NT2/D1 (cell line): ENCODE measurements around the gene ZNF620.
"Not testable (repeated sequence)": the region's sequence is repeated elsewhere in the genome, so short reads cannot be mapped to it uniquely, and the experiment has no call there.

ENCODE experiments used
- DNase-seq: peaks from one replicate; pipeline ENCODE4 v3.0.0-alpha.2; 2011; ENCODE audit warnings: low read depth, low spot score
- H3K27me3 ChIP-seq: 2 replicates; pipeline ENCODE4 v1.6.0; 2011; ENCODE audit warnings: mild to moderate bottlenecking; ENCODE audit not compliant: insufficient read length, insufficient read depth
- H3K36me3 ChIP-seq: 2 replicates; pipeline ENCODE4 v1.6.1; 2011; ENCODE audit warnings: mild to moderate bottlenecking, low read length, mixed read lengths; ENCODE audit not compliant: insufficient read depth, insufficient read length
- H3K4me1 ChIP-seq: 2 replicates; pipeline ENCODE4 v1.5.1; 2011; ENCODE audit not compliant: insufficient read depth, insufficient read length
- H3K4me3 ChIP-seq: 2 replicates; pipeline ENCODE4 v1.5.1; 2011; ENCODE audit warnings: low read depth; ENCODE audit not compliant: insufficient read length
- H3K9ac ChIP-seq: 2 replicates; pipeline ENCODE4 v1.6.0; 2011; ENCODE audit warnings: low read depth; ENCODE audit not compliant: insufficient read length
- H3K9me3 ChIP-seq: 2 replicates; pipeline ENCODE4 v1.5.1; 2011; ENCODE audit warnings: mild to moderate bottlenecking, low read length; ENCODE audit not compliant: insufficient read depth
- SUZ12 ChIP-seq: IDR thresholded peaks from 2 replicates; pipeline ENCODE4 v1.6.1; 2011; ENCODE audit not compliant: insufficient read length, insufficient read depth; ENCODE audit errors: extremely low read depth
- YY1 ChIP-seq: IDR thresholded peaks from 2 replicates; pipeline ENCODE4 v1.6.1; 2011; ENCODE audit not compliant: insufficient read length, insufficient read depth
- ZNF274 ChIP-seq: IDR thresholded peaks from 2 replicates; pipeline ENCODE4 v1.6.1; 2011; ENCODE audit warnings: mild to moderate bottlenecking, low read depth, low read length

ZNF620 gene

DNA sequence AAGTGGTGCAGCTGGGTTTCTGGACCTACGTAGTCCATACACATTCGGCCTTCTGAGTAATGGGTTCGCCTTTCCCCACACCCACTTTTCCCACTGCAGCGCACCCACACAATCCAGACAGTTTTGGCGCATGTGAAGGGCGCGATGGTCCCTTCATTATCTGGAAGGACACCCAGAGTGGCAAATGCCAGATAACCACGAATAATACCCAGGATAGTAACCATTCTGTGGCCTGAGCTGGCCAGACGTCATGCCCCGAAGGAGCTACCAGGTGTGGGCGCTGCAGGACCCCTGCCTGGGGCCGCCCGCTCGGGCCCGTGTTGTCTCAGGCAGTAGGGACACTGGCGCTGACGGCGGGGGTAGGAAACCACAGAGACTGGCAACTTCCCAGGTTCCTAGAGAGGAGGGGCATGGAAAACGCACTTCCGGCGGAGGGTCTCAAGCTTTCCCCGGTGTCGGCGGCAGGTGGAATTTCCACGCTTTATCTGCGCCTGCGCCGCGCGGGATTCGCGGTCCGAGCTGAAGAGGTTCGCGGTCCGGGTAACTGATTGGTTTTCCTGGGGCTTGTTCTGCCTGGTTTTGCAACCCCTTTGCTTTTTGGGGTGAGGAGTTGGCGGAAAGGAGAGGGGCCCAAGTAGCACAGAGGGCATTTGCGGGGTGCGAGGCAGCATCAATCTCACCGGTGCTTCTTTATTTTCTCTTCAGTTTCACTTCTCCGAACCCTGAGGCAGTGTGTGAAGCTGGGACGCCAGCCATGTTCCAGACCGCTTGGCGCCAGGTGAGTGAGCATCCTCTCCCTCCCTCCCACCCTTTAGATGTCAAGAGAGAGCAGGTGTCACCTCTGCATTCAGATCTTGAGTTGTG is at the start of gene ZNF620:
TSS of gene ZNF620 (plus strand) at position 441 of the 864 bp plus-strand sequence. CDS start at position 755, 314 bp downstream.
- no peak for TF ChIP-seq SUZ12
- TF ChIP-seq ZNF274: no peak
- no peak for TF ChIP-seq YY1
- Histone ChIP-seq H3K4me1 (peaks cover 2% of the 10 kb centered on the region), H3K36me3 (peaks cover 20% of the 10 kb centered on the region), H3K4me3 (peak within 1 kb of the TSS; percentile 92), H3K27me3 (no peaks in the 10 kb centered on the region), H3K9ac (peak within 1 kb of the TSS; percentile 92), H3K9me3 (no peaks in the 10 kb centered on the region; the same call in 1 of the 2 replicates)
- DNase-seq: peak; percentile 68

DNA sequence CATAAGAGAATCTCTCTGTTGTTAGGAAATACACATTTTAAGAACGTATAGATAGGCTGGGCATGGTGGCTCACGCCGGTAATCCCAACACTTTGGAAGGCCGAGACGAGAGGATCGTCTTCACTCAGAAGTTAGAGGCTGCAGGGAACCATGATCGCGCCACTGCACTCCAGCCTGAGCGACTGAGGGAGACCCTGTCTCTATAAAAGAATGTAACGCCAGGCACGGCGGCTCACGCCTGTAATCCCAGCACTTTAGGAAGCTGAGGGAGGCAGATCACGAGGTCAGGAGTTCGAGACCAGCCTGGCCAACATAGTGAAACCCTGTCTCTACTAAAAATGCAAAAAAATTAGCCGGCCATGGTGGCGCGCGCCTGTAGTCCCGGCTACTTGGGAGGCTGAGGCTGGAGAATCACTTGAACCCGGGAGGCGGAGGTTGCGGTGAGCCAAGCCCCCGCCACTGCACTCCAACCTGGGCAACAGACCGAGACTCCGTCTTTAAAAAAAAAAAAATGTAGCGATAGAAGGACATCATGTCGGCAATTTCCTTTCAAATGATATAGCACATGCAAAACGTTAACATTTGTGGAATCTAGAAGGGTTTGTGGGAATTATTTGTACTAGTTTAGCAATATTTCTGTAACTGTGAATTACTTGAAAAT is 49.4 kb upstream of the ZNF620 start:
- no peak for TF ChIP-seq YY1
- TF ChIP-seq SUZ12: no peak
- no peak for TF ChIP-seq ZNF274
- no peaks in the 10 kb centered on the region for H3K4me1 ChIP-seq

DNA sequence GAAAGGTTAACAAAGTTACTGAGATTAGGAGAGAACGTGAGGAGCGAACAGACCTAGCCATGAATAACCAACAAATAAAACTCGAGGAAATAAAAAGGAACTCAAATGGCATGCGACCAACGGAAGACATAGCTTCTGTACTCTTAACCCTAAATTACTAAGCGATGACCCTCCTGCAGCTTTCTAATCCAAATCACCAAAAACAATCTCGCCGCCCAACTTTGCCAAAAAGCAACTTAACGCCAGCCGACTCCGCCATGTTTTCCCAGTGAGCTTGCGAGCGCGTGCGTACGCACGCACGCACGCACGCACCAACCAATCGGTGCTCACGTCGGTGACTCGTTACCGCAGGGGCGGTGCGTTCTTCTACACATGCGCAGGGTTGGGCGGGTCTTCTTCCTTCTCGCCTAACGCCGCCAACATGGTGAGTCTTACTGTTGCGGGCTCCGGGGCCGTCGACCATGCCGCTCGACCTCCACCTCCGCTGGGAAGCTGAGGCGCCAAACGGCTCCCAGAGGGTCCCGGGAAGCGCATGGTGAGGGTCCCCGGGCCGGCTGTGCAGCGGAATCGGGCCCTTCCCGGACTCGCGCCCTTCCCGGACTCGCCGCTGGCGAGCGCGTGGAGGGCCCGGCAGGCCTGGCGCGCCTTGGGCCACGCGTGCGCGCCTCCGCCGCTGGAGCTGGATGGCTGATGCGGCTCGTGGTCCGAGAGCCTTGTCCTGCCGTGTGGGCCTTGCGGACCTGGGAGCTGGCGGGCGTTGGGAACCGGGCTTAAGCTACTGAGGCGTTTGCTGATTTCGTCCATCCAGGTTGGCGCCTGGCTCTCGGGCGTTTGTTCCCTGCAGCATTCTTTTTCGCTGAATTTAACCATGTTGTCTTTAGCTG is 48.7 kb upstream of the ZNF620 start, which contains the start of gene RPL14:
TSS of gene RPL14 (plus strand) at position 400 of the 884 bp plus-strand sequence. CDS start at position 533, 133 bp downstream.
- H3K9me3 ChIP-seq: no peaks in the 10 kb centered on the region
- TF ChIP-seq YY1 (peak; percentile 93), ZNF274 (no peak), SUZ12 (no peak)
- peak within 1 kb of the TSS; percentile 96 for H3K4me3 ChIP-seq
- peaks cover 42% of the 10 kb centered on the region for H3K36me3 ChIP-seq
- H3K4me1 ChIP-seq: no peaks in the 10 kb centered on the region
- H3K9ac ChIP-seq: peak within 1 kb of the TSS; percentile 98
- H3K27me3 ChIP-seq: no peaks in the 10 kb centered on the region
- DNase-seq: peak; percentile 94

More for the DNA sequence above, 49.4 kb upstream of the ZNF620 start:
- Histone ChIP-seq H3K9me3 (no peaks in the 10 kb centered on the region), H3K36me3 (peaks cover 39% of the 10 kb centered on the region), H3K4me3 (peak overlapping the region; percentile 96), H3K27me3 (no peaks in the 10 kb centered on the region), H3K9ac (peak overlapping the region; percentile 98)
- DNase-seq: no peak

DNA sequence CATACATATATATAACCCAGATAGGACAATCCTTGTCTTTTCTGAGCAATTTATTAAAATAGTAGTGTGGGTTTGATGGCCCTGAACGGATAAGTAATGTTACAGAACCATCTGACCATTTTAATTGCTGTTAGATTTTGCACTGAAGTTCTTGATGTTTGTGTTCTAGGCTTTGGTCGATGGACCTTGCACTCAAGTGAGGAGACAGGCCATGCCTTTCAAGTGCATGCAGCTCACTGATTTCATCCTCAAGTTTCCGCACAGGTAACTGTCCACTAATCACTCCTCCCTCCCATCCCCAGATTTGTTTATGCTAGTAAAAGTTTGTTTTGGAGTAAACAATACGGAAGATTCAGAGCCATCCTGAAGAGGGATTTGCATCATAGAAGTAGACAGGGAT is 47.4 kb upstream of the ZNF620 start:
- Histone ChIP-seq H3K9ac (peak overlapping the region; percentile 98), H3K4me3 (peak overlapping the region; percentile 96), H3K9me3 (no peaks in the 10 kb centered on the region), H3K27me3 (no peaks in the 10 kb centered on the region), H3K4me1 (no peaks in the 10 kb centered on the region), H3K36me3 (peaks cover 55% of the 10 kb centered on the region)
- TF ChIP-seq SUZ12 (no peak), ZNF274 (no peak), YY1 (no peak)
- no peak for DNase-seq

DNA sequence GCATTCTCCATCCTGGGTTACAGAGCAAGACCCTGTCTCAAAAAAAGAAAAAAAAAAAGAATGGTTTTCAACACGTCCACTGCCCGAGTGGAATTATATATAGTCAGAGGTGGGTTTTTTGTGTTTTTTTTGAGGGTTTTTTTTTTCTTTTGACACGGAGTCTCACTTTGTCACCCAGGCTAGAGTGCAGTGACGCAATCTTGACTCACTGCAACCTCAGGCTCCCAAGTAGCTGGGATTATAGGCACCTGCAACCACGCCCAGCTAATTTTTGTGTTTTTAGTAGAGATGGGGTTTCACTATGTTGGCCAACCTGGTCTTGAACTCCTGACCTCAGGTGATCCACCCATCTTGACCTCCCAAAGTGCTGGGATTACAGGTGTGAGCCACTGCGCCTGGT is 45.4 kb upstream of the ZNF620 start:
- not testable (repeated sequence) for DNase-seq, H3K4me1 ChIP-seq, H3K9me3 ChIP-seq, H3K4me3 ChIP-seq, H3K27me3 ChIP-seq, H3K9ac ChIP-seq
- H3K36me3 ChIP-seq: peaks cover 75% of the 10 kb centered on the region

DNA sequence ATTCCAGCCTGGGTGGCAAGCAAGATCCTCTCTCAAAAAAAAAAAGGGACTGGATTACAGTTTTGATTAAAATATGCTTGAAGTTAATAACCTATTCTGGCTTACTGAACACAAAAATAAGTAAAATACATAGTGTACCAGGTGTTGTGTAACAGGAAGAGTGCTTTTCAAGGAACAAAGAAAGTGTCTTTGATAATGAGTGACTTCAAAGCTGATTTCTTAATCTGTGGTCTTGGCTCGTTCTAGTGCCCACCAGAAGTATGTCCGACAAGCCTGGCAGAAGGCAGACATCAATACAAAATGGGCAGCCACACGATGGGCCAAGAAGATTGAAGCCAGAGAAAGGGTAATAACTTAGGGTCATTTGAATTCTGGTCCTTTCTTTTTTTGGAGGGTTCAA is 44.7 kb upstream of the ZNF620 start:
- H3K9ac ChIP-seq: no peak overlapping the region
- H3K9me3 ChIP-seq: no peaks in the 10 kb centered on the region
- peaks cover 82% of the 10 kb centered on the region for H3K36me3 ChIP-seq
- H3K27me3 ChIP-seq: no peaks in the 10 kb centered on the region
- TF ChIP-seq ZNF274 (no peak), SUZ12 (no peak), YY1 (no peak)
- H3K4me1 ChIP-seq: no peaks in the 10 kb centered on the region
- no peak for DNase-seq
- H3K4me3 ChIP-seq: no peak overlapping the region

DNA sequence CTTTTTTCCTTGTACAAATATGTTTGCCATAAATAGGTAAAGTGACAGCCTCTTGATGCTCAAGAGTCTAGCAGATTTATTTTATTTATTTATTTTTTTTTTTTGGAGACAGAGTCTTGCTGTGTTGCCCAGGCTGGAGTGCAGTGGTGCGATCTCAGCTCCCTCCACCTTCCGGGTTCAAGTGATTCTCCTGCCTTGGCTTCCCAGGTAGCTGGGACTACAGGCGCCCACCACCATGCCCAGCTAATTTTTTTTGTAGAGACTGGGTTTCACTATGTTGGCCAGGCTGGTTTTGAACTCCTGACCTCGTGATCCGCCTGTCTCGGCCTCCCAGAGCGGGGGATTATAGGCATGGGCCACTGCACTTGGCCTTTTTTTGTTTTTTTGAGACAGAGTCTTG is 43.0 kb upstream of the ZNF620 start:
- not testable (repeated sequence) for H3K27me3 ChIP-seq, H3K9me3 ChIP-seq, H3K4me3 ChIP-seq, DNase-seq, H3K9ac ChIP-seq, H3K4me1 ChIP-seq
- H3K36me3 ChIP-seq: peaks cover 91% of the 10 kb centered on the region
